HG03103 (cell line): ENCODE results near the gene SPATA46.

Experiments
- ATAC-seq: cut with Tn5 transposase; IDR thresholded peaks from one replicate; pipeline ENCODE4 v1.9.1; 2021; ENCODE audit warnings: low read depth; ENCODE audit not compliant: unreplicated experiment

SPATA46 gene

GRCh38 chr1:162391790-162392563 lies 15.3 kb upstream of the SPATA46 start:
- ATAC-seq = peak; percentile 48

GRCh38 chr1:162390396-162391185 lies 13.9 kb upstream of the SPATA46 start:
- no peak for ATAC-seq

- no peak for ATAC-seq
These were observed 13.3 kb upstream of the SPATA46 start for GRCh38 chr1:162389971-162390370.

GRCh38 chr1:162389021-162389818 lies 12.6 kb upstream of the SPATA46 start:
- ATAC-seq = no peak

GRCh38 chr1:162388615-162389014 lies 12.0 kb upstream of the SPATA46 start:
- ATAC-seq = no peak

- ATAC-seq = no peak
These were observed 11.5 kb upstream of the SPATA46 start for GRCh38 chr1:162388083-162388594.

GRCh38 chr1:162387226-162388082 lies 10.8 kb upstream of the SPATA46 start:
- no peak for ATAC-seq

GRCh38 chr1:162386292-162387225 lies 9.9 kb upstream of the SPATA46 start:
- no peak for ATAC-seq

GRCh38 chr1:162385702-162386101 lies 9.0 kb upstream of the SPATA46 start:
- ATAC-seq = no peak

- ATAC-seq = no peak
These were observed 8.6 kb upstream of the SPATA46 start for GRCh38 chr1:162385280-162385623.

- no peak for ATAC-seq
These were observed 8.1 kb upstream of the SPATA46 start for GRCh38 chr1:162384601-162385279.

- no peak for ATAC-seq
These were observed 7.5 kb upstream of the SPATA46 start for GRCh38 chr1:162384116-162384515.

GRCh38 chr1:162383516-162383915 lies 6.9 kb upstream of the SPATA46 start:
- ATAC-seq = no peak

- no peak for ATAC-seq
These were observed 6.4 kb upstream of the SPATA46 start for GRCh38 chr1:162383091-162383490.

GRCh38 chr1:162381941-162382750 lies 5.5 kb upstream of the SPATA46 start:
- no peak for ATAC-seq

- no peak for ATAC-seq
These were observed 4.7 kb upstream of the SPATA46 start, which contains the start of gene C1orf226 for GRCh38 chr1:162381383-162381782. C1orf226 (plus strand) TSS chr1:162381728; CDS start chr1:162381902, 174 bp downstream.

GRCh38 chr1:162380061-162380846 lies 3.6 kb upstream of the SPATA46 start:
- no peak for ATAC-seq
